Sigmoid colon (tissue), 7 donors: Measurements from ENCODE around the gene ROR1. TPM values are rescaled to one million over a fixed set of nuclear protein-coding genes. Genes with fewer than 3 reads are reported as not detected.

ENCODE experiments used
- DNase-seq: peaks from one replicate; pipeline ENCODE4 v3.0.0-alpha.2; 2019
- H3K27ac ChIP-seq, 4 donors: fragments of 200-600 bp; sonication (generic); one replicate each; pipeline ENCODE4 v1.5.1; 2016 to 2019; ENCODE audit warnings: mild to moderate bottlenecking in 1 of 4
- H3K27me3 ChIP-seq, 3 donors: fragments of 200-600 bp; sonication (generic); one replicate each; pipeline ENCODE4 v1.5.1; 2019; ENCODE audit warnings: mild to moderate bottlenecking in 1 of 3
- H3K36me3 ChIP-seq, 4 donors: fragments of 200-600 bp; sonication (generic); one replicate each; pipeline ENCODE4 v1.5.1; 2016 to 2019
- H3K4me1 ChIP-seq, 4 donors: fragments of 200-600 bp; sonication (generic); one replicate each; pipeline ENCODE4 v1.5.1; 2017 to 2019
- H3K4me3 ChIP-seq, 4 donors: fragments of 200-600 bp; sonication (generic); one replicate each; pipeline ENCODE4 v1.5.1; 2017 to 2019; ENCODE audit warnings: mild to moderate bottlenecking in 2 of 4, moderate library complexity in 1 of 4
- H3K9me3 ChIP-seq, 4 donors: fragments of 200-600 bp in 3 of 4; sonication (generic) in 3 of 4; one replicate each; pipeline versions ENCODE4 v1.5.1 to v1.6.1; 2013 to 2019
- EP300 ChIP-seq, 4 donors: sonication (generic); formaldehyde crosslinking; IDR thresholded peaks; one replicate each; pipeline ENCODE4 v1.6.1; 2017; ENCODE audit warnings: antibody characterized with exemption in 4 of 4
- POLR2A ChIP-seq, 2 donors: fragments of 450-650 bp; IDR thresholded peaks; one replicate each; pipeline ENCODE4 v1.6.1; 2016; ENCODE audit warnings: antibody characterized with exemption in 2 of 2, mild to moderate bottlenecking in 2 of 2, moderate library complexity in 2 of 2
- POLR2AphosphoS5 ChIP-seq, 4 donors: sonication (generic); formaldehyde crosslinking; IDR thresholded peaks; one replicate each; pipeline ENCODE4 v1.6.1; 2017; ENCODE audit warnings: antibody characterized with exemption in 4 of 4
- WGBS, 2 donors: extraction: QIAGEN DNeasy Blood & Tissue Kit; methylation state at CpG; one replicate each; pipeline ENCODE4 v1.1.7; 2013; 5-methylcytosine and 5-hydroxymethylcytosine counted together
- intact Hi-C: fragments of 100-400 bp; cut with DNase I; formaldehyde crosslinking; loops from one replicate; pipeline ENCODE4 v1.15.1; 2023
- polyA plus RNA-seq, 3 donors: library from polyadenylated mRNA; stranded (reverse); fragments of 200-250 nt; gene quantifications; one replicate each; pipeline ENCODE4 v1.2.3, GENCODE V29; 2013
- total RNA-seq, 4 donors: library from RNA; depleted of rRNA; stranded (reverse); fragments of >200 nt; gene quantifications; one replicate each; pipeline ENCODE4 v1.1.0, GENCODE V29; 2016
- TF ChIP-seq, protein P1 (sequence below), 4 experiments: fragments of 450-650 bp in 3 of 4; fragments of 200-600 bp in 1 of 4; IDR thresholded peaks; one replicate each; pipeline ENCODE4 v1.5.1; 2016 to 2019; ENCODE audit warnings: antibody characterized with exemption in 4 of 4, mild to moderate bottlenecking in 3 of 4, moderate library complexity in 2 of 4
- donor health status: healthy with polysubstance abuse.
- donor health status: Bipolar disorder and iron deficiency.
- donor health status: healthy.

Gene ROR1
- total and polyA plus RNA-seq, 7 donors = under 0.01 to 37.1 (median 27.3) TPM

DNA sequence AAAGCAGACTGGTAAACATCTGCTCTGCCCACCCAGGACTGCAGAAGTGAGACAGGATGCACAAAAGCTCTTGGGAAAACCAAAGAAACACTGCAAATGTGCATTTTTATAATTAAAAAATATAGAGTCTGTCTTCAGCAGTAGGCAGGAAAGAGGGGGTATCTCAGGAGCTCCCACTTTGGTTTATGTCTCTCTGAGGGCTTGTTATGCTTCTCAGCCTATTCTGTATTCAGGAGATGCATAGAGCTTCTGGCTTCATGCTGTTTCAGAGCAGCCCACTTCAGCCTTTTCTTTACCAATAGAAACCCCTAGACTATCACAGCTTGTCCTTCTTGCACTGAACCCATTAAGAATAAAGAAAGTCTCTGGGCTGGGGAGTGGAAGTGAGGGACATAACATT is 148.0 kb downstream of the ROR1 start:
- Histone ChIP-seq H3K9me3 (no peaks in the 10 kb centered on the region), H3K27me3 (no peaks in the 10 kb centered on the region), H3K27ac (no peak overlapping the region), H3K4me1 (peaks cover 0 to 32% (median 27%) of the 10 kb centered on the region in 4 donors), H3K36me3 (no peaks in the 10 kb centered on the region), H3K4me3 (no peak overlapping the region)
- DNase-seq = no peak
- TF ChIP-seq POLR2AphosphoS5 (IDR thresholded peaks at IDR 0.05) (no peak), POLR2A (IDR thresholded peaks at IDR 0.05) (no peak), EP300 (IDR thresholded peaks at IDR 0.05) (no peak)
- TF ChIP-seq, protein P1, sequence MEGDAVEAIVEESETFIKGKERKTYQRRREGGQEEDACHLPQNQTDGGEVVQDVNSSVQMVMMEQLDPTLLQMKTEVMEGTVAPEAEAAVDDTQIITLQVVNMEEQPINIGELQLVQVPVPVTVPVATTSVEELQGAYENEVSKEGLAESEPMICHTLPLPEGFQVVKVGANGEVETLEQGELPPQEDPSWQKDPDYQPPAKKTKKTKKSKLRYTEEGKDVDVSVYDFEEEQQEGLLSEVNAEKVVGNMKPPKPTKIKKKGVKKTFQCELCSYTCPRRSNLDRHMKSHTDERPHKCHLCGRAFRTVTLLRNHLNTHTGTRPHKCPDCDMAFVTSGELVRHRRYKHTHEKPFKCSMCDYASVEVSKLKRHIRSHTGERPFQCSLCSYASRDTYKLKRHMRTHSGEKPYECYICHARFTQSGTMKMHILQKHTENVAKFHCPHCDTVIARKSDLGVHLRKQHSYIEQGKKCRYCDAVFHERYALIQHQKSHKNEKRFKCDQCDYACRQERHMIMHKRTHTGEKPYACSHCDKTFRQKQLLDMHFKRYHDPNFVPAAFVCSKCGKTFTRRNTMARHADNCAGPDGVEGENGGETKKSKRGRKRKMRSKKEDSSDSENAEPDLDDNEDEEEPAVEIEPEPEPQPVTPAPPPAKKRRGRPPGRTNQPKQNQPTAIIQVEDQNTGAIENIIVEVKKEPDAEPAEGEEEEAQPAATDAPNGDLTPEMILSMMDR (IDR thresholded peaks at IDR 0.05) = no peak
- intact Hi-C loops = no loop called here

DNA sequence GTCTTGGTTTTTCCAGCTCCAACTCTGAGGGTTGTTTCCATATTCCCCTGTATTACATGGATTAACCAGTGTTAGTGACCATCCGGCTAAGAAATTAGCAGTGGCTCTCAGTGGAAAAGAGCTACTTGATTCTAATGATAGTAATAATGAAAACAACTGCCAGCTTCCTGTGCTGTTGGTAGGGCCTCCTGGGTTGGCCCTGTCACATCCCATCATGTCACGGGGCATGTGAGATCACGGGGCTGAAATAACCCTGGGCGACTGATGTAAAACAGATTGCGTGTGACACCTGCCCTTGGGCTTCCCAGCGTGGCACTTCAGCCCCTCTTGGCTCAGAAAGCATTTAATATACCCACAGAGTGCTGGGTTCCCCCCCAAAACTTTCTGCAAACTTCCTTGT is 149.0 kb downstream of the ROR1 start:
- TF ChIP-seq, protein P1 (IDR thresholded peaks at IDR 0.05) = no peak
- TF ChIP-seq POLR2AphosphoS5 (IDR thresholded peaks at IDR 0.05) (no peak), POLR2A (IDR thresholded peaks at IDR 0.05) (no peak), EP300 (IDR thresholded peaks at IDR 0.05) (no peak)
- Histone ChIP-seq H3K36me3 (no peaks in the 10 kb centered on the region), H3K9me3 (no peaks in the 10 kb centered on the region), H3K4me1 (peaks cover 0 to 36% (median 31%) of the 10 kb centered on the region in 4 donors), H3K27ac (no peak overlapping the region), H3K4me3 (no peak overlapping the region), H3K27me3 (no peaks in the 10 kb centered on the region)
- 77 to 93% methylated on average over 6 of the region's 6 CpGs for WGBS, 2 donors
- no peak for DNase-seq
- intact Hi-C loops = no loop called here

DNA sequence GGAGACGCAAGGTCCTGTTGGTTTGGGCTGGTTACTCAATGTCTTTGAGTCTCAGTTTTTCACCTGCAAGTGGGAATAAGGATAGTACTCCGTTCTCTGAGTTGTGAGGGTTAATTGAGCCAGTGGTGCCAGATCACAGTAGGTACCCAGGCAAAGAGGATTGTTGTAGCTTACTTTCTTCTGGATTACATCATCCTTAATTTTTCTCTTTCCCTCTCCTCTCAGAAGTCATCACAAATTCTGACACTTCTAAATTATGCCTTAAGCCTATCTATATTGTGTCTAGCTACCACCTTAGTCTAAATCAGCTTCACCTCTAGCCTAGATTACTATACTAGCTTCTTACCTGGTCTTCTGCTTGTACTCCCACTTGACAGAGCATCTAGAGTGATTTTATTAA is 149.5 kb downstream of the ROR1 start:
- Histone ChIP-seq H3K4me3 (no peak overlapping the region), H3K27ac (no peak overlapping the region), H3K4me1 (peaks cover 0 to 41% (median 36%) of the 10 kb centered on the region in 4 donors), H3K36me3 (no peaks in the 10 kb centered on the region), H3K27me3 (no peaks in the 10 kb centered on the region), H3K9me3 (no peaks in the 10 kb centered on the region)
- no peak for DNase-seq
- intact Hi-C loops = no loop called here
- WGBS, 2 donors = 93 to 97% methylated on average over 2 of the region's 2 CpGs
- TF ChIP-seq, protein P1 (IDR thresholded peaks at IDR 0.05) = no peak
- TF ChIP-seq POLR2A (IDR thresholded peaks at IDR 0.05) (no peak), POLR2AphosphoS5 (IDR thresholded peaks at IDR 0.05) (no peak), EP300 (IDR thresholded peaks at IDR 0.05) (no peak)

DNA sequence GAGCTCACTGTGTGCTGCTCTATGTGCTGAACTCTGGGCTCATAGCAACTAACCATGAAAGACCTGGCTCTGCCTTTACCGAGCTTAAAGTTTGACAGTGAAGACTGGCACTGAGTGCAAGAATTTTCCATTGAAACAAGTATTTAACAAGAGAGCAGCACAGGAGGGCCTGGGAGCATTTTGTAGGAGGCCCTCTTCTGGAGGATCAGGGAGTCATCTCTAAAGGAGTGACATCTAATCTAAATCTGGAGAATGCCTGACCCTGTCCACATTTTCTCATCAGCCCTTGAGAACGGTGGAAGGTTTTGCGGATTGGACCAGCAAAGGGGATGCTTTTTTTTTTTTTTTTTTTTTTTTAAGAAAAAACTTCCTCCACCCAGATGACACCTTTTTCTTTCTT is 150.8 kb downstream of the ROR1 start:
- intact Hi-C loops = no loop called here
- 95% methylated on average over 3 of the region's 3 CpGs for WGBS, 2 donors
- no peak for DNase-seq
- no peaks in the 10 kb centered on the region for H3K36me3 ChIP-seq
- H3K4me1 ChIP-seq = peaks cover 0 to 52% (median 44%) of the 10 kb centered on the region in 4 donors
- H3K27ac ChIP-seq = no peak overlapping the region
- H3K27me3 ChIP-seq = no peaks in the 10 kb centered on the region
- H3K9me3 ChIP-seq = no peaks in the 10 kb centered on the region
- TF ChIP-seq POLR2AphosphoS5 (IDR thresholded peaks at IDR 0.05) (no peak), POLR2A (IDR thresholded peaks at IDR 0.05) (no peak), EP300 (IDR thresholded peaks at IDR 0.05) (no peak)
- TF ChIP-seq, protein P1 (IDR thresholded peaks at IDR 0.05) = no peak
- no peak overlapping the region for H3K4me3 ChIP-seq
